Measurements from ENCODE around the gene RBPJ.

DNA sequence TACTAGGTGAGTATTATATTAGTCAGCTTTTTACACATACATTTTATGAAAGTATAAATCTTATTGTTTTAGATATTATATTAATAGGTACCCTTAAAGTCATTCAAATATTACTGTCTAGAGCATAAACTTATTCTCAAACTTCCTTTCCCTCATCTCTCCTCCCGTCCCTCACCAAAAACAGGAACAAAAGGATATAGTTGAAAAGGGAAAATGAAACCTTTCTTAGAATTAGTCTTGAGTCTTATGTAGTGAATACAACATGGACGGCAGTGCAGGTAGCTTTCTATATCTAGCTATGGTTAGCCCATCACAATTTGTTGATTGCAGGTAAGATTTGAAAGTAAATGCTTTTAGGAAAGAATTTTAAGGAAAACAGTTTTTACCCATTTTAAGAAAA is 65.6 kb downstream of the RBPJ start:
- TF ChIP-seq, protein P1, sequence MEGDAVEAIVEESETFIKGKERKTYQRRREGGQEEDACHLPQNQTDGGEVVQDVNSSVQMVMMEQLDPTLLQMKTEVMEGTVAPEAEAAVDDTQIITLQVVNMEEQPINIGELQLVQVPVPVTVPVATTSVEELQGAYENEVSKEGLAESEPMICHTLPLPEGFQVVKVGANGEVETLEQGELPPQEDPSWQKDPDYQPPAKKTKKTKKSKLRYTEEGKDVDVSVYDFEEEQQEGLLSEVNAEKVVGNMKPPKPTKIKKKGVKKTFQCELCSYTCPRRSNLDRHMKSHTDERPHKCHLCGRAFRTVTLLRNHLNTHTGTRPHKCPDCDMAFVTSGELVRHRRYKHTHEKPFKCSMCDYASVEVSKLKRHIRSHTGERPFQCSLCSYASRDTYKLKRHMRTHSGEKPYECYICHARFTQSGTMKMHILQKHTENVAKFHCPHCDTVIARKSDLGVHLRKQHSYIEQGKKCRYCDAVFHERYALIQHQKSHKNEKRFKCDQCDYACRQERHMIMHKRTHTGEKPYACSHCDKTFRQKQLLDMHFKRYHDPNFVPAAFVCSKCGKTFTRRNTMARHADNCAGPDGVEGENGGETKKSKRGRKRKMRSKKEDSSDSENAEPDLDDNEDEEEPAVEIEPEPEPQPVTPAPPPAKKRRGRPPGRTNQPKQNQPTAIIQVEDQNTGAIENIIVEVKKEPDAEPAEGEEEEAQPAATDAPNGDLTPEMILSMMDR (IDR thresholded peaks at IDR 0.05 in 8 of 11, conservative IDR thresholded peaks at IDR 0.05 in 3 of 11), result no peak
- TF ChIP-seq POLR2A (IDR thresholded peaks at IDR 0.05) (no peak), POLR2AphosphoS5 (IDR thresholded peaks at IDR 0.05) (no peak)

Measured in spleen (tissue), 7 donors.